Stimulated activated CD4-positive, alpha-beta T cell treated with anti-CD3 and anti-CD28 coated beads, Interleukin-1b, Interleukin-23, amount 100 ng/mL, for 24 hours (primary cell): ENCODE results near the gene C1QB.
"Not testable (repeated sequence)": the region's sequence is repeated elsewhere in the genome, so short reads cannot be mapped to it uniquely, and the experiment has no call there.

ENCODE experiments used
- DNase-seq, 4 experiments: peaks; one replicate each; pipeline ENCODE4 v3.0.0-alpha.2; 2020; ENCODE audit warnings: low read depth in 4 of 4, low spot score in 1 of 4

Gene C1QB

GRCh38 chr1:22662318-22662717 lies 9.3 kb downstream of the C1QB start:
- DNase-seq, result no peak

GRCh38 chr1:22662986-22663408 lies 10.0 kb downstream of the C1QB start:
- DNase-seq, result no peak

DNA sequence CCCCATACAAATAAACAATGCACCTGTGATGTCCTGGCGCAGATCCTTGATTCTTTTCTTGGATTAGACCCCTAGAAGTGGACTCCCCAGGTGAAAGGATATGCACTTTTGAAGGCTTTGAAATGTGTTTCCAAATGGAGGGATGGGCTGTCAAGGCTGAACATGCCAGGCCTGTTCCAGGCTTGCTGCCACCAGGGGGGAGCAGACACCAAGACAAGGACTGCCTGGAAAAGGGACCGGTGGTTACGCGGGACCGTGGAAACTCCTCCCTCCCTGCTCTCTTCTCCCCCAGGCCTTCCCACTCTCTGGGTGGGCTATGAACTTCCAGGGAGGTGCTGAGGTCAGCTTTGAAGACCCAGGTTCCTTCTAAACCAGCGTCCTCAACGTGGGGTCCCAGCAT lies 12.7 kb downstream of the C1QB start:
- no peak for DNase-seq

DNA sequence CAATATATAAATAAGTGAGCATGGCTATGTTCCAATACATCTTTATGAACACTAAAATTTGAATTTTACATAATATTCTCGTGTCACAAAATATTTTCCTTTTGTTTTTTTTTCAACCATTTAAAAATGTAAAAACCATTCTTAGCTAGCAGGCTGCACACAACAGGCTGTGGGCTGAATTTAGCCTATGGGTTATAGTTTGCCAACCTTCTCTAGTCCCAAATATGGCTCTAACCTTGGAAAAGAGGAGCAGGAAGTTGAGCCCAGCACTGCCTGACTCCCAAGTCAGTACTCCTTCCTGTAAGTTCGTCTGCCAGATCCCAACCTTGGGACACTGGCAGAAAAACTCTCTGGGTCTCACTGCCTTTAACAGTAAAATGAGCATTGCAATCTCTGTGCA lies 13.4 kb downstream of the C1QB start:
- no peak for DNase-seq

- DNase-seq, result not testable (repeated sequence)
These were observed 15.8 kb downstream of the C1QB start for GRCh38 chr1:22668840-22669239.

- DNase-seq, result no peak
These were observed 17.4 kb downstream of the C1QB start for GRCh38 chr1:22670352-22670975.

DNA sequence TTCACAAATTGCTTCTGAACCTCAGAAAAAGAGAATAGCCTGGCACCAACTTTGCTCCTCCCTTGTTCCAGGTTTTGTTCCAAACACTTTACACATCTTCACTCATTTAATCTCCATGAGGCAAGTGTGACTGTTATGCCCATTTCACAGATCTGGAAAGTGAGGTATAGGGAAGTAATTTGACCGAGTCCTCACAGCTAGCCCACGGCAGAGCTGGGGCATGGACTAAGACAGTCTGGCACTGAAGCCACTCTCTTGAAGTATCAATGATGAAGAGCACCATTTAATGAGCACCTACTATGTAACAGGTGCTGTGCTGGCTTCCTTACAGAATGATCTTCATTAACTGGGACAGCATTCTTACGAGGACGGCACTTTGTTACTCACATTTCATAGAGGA lies 19.0 kb downstream of the C1QB start:
- no peak for DNase-seq

GRCh38 chr1:22673486-22674409 lies 20.7 kb downstream of the C1QB start:
- peak in 1 of 4 experiments; percentile 2 for DNase-seq

DNA sequence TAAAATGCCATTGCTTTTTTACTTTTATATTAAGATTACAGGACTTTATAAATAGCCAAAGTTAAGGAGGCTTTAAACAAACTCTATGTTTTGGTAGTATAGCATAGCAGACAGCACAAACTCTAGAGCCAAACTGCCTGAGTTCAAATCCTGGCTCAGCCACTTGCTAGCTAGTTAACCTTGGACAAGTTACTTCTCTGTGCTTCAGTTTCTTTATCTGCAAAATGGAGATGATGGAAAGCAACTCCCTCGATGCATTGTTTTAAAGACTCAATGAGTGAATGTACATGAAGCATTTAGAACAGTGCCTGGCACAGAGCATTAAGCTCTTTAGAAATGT lies 21.3 kb downstream of the C1QB start:
- no peak for DNase-seq

DNA sequence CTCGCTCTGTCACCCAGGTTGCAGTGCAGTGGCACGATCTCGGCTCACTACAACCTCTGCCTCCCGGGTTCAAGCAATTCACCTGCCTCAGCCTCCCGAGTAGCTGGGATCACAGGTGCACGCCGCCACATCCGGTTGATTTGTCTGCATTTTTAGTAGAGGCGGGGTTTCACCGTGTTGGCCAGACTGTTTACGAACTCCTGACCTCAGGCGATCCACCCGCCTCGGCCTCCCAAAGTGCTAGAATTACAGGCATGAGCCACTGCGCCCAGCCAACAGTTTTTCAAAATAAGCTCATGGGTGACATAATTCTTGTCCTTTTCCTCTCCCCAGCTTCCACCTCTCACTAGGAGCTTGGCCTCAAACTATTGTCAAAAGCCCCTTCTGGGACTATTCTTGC lies 23.1 kb downstream of the C1QB start:
- DNase-seq, result not testable (repeated sequence)

DNA sequence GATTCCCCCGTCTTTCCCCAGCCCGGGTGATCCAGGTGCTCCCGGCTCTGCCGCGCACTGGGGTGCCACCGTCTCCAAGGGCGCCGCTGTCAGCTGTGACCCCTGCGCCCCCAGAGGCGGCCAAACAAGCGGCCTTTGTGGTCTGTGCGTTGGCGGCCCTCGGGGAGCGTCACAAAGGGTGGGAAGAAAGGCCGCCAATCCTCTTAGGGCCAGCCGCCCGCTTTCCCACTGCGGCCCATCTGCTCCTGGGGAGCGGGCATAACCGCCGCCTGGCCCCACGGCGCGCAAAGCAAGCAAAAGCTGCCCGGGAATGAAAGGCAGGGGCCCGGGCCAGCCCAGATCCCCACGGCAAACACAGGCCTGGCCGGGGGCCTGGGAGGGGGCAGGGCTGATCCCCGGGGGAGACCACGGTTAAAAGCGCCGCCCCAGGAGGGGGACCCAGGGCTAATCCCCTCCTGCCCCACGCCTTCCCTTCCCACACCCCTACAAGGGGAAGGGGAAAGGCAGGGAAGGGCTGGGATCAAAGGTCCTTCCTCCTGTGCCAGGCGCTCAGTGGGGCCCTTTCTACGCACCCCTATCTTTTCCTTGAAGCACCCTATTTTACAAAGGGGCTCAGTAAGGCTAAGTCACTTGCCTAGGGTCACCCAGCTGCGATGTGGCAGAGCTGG lies 24.0 kb downstream of the C1QB start:
- DNase-seq, result no peak

- no peak for DNase-seq
These were observed 25.2 kb downstream of the C1QB start for GRCh38 chr1:22677931-22678896.

DNA sequence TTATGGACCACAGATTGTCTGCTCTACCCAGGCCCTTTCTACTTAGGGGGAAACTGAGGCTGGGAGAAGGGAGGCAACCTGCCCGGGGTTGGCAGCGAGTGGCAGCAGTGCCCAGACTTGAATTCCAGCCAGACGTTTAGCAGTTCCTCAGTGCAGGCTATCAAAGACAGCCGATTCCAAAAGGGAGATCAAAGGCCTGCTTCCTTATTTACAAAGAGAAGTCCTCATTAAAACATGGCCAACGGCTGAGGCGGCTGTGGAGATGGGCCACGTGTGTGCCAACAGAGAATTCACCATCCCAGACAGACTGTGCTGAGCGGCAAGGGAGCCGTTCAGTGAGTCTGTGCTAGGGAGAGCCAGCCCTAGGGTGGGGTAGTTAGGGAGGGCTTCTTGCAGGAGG lies 27.7 kb downstream of the C1QB start:
- DNase-seq, result no peak

- DNase-seq, result no peak
These were observed 28.7 kb downstream of the C1QB start for GRCh38 chr1:22681556-22682276.

- no peak for DNase-seq
These were observed 30.5 kb downstream of the C1QB start for GRCh38 chr1:22683547-22683946.

DNA sequence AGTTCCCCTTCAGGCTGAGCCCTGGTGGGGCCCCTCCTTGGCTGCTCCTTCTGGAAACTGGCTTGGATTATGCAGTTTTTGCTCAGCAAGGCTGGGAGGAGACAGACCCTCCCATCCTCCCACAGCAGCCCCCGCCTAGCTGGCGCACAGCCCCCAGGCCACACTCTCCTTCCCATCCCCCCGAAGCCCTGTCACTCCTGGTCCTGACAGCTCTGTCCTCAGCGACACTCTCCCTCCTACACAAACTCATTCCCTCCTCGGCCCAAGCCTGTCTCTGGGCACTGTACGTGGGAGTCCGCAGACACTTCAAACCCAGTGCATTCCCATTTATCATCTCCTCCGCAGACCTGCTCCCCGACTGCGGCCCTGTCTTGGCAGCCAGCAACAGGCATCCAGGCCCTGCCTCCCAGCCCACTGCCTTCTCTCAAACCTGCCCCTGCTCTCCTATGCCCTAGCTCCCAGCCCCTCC lies 32.6 kb downstream of the C1QB start:
- DNase-seq, result no peak

DNA sequence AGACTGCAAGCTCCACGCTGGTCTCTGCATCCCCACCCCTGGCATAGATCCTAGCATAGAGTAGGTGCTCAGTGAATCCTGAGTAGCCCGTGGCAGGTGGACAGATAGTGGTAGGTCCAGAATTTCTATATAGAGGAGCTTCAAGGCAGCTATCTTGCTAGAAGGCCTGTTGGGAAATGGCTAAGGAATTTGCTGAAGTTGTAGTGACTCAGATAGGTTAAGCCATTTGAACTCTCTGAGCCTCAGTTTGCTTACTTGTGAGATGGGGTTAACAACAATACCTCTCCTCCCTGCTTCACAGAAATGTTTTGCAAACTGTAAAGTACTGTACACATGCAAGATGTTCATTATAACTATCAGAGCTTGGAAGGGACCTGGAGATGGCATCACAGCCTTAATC lies 34.2 kb downstream of the C1QB start:
- DNase-seq, result no peak

GRCh38 chr1:22688466-22688865 lies 35.4 kb downstream of the C1QB start:
- no peak for DNase-seq

- DNase-seq, result no peak
These were observed 36.5 kb downstream of the C1QB start for GRCh38 chr1:22689505-22689904.
